Brain microvascular endothelial cell (primary cell): ENCODE results near the gene HYAL3.

Experiments
- DNase-seq: peaks from one replicate; pipeline ENCODE4 v3.0.0-alpha.2; 2020
- H3K27ac ChIP-seq: fragments of 250-450 bp; sonication (Bioruptor Pico); 2 replicates; pipeline ENCODE4 v1.5.1; 2020; ENCODE audit warnings: mild to moderate bottlenecking, moderate library complexity
- H3K27me3 ChIP-seq: fragments of 250-450 bp; sonication (Bioruptor Pico); replicated peaks from 2 replicates; pipeline ENCODE4 v1.5.1; 2020; ENCODE audit warnings: mild to moderate bottlenecking
- H3K36me3 ChIP-seq: fragments of 250-450 bp; sonication (Bioruptor Pico); replicated peaks from 2 replicates; pipeline ENCODE4 v1.5.1; 2020; ENCODE audit warnings: mild to moderate bottlenecking
- H3K4me3 ChIP-seq: 2 replicates; pipeline ENCODE4 v1.5.1; 2011; ENCODE audit warnings: low read depth, mild to moderate bottlenecking, control low read depth, low read length, moderate library complexity
- CTCF ChIP-seq: IDR thresholded peaks from 2 replicates; pipeline ENCODE4 v1.5.1; 2011; ENCODE audit warnings: low read depth, mild to moderate bottlenecking, moderate library complexity, low read length, control low read depth, inconsistent platforms; ENCODE audit errors: missing control alignments
- in situ Hi-C: cut with HindIII; loops from 2 replicates; pipeline ENCODE4 v1.10.0; 2017; ENCODE audit warnings: low sequenced_read_pairs, low pct_ligation_motif_present

Gene HYAL3

GRCh38 chr3:50292159-50293078 lies 6.8 kb downstream of the HYAL3 start, which contains the start of gene IFRD2:
TSS of gene IFRD2 (minus strand) at chr3:50292429. CDS start at chr3:50292274, 155 bp downstream.
- no peaks in the 10 kb centered on the region for H3K27me3 ChIP-seq
- H3K36me3 ChIP-seq, result peaks cover 25% of the 10 kb centered on the region
- peak within 1 kb of the TSS; percentile 54 for H3K27ac ChIP-seq
- peak; percentile 98 for DNase-seq
- H3K4me3 ChIP-seq, result peak within 1 kb of the TSS; percentile 89
- peak; percentile 11 for TF ChIP-seq CTCF
- in situ Hi-C loops, result no loop called here

- Histone ChIP-seq H3K27ac (no peak overlapping the region), H3K27me3 (no peaks in the 10 kb centered on the region), H3K4me3 (no peak overlapping the region), H3K36me3 (peaks cover 25% of the 10 kb centered on the region)
- TF ChIP-seq CTCF, result no peak
- DNase-seq, result no peak
- in situ Hi-C loops, result no loop called here
Measured at GRCh38 chr3:50290161-50290641, 9.0 kb downstream of the HYAL3 start.

- no peak for TF ChIP-seq CTCF
- Histone ChIP-seq H3K27me3 (no peaks in the 10 kb centered on the region), H3K4me3 (no peak overlapping the region), H3K27ac (no peak overlapping the region), H3K36me3 (peaks cover 25% of the 10 kb centered on the region)
- in situ Hi-C loops, result no loop called here
- DNase-seq, result no peak
Measured at GRCh38 chr3:50289130-50289529, 10.1 kb downstream of the HYAL3 start.

GRCh38 chr3:50288387-50289007 lies 10.7 kb downstream of the HYAL3 start:
- Histone ChIP-seq H3K4me3 (no peak overlapping the region), H3K36me3 (peaks cover 25% of the 10 kb centered on the region), H3K27me3 (no peaks in the 10 kb centered on the region), H3K27ac (no peak overlapping the region)
- no peak for TF ChIP-seq CTCF
- no peak for DNase-seq
- in situ Hi-C loops, result no loop called here

- in situ Hi-C loops, result no loop called here
- no peak overlapping the region for H3K4me3 ChIP-seq
Measured at GRCh38 chr3:50287262-50287661, 11.9 kb downstream of the HYAL3 start.

More at GRCh38 chr3:50287262-50287661, 11.9 kb downstream of the HYAL3 start:
- H3K27me3 ChIP-seq, result no peaks in the 10 kb centered on the region
- no peak for TF ChIP-seq CTCF
- H3K36me3 ChIP-seq, result peaks cover 25% of the 10 kb centered on the region
- no peak for DNase-seq
- no peak overlapping the region for H3K27ac ChIP-seq
